ENCODE results near the gene PPP1R2. TPM values are rescaled to one million over a fixed set of nuclear protein-coding genes. Genes with fewer than 3 reads are reported as not detected.

The PPP1R2 gene
- polyA plus RNA-seq, 1 of the 3 experiments (the other 2 are of a cell fraction): 8.1 TPM

GRCh38 chr3:195555110-195555509 lies 12.0 kb upstream of the PPP1R2 start:
- H2AFZ ChIP-seq (ENCODE audit: low read depth): no peak overlapping the region
- H3K4me1 ChIP-seq (ENCODE audit: control insufficient read depth in 1 of 2, insufficient read depth in 2 of 2, low read depth in 1 of 2, low read length in 1 of 2): peaks cover 0 to 2% of the 10 kb centered on the region in 2 experiments; a peak in 1 of 4 replicates
- H3K4me2 ChIP-seq: no peak overlapping the region
- H3K9me2 ChIP-seq: no peaks in the 10 kb centered on the region
- H3F3A ChIP-seq (replicated peaks; ENCODE audit: insufficient read depth): no peaks in the 10 kb centered on the region
- H3K79me2 ChIP-seq (ENCODE audit: insufficient read depth): no peaks in the 10 kb centered on the region
- TF ChIP-seq MEF2A (IDR thresholded peaks at IDR 0.05; ENCODE audit: borderline replicate concordance, low read depth) (no peak), GABPA (IDR thresholded peaks at IDR 0.05; ENCODE audit: low read depth) (no peak), ZBTB33 (IDR thresholded peaks at IDR 0.05; ENCODE audit: borderline replicate concordance, low read depth) (no peak), FOXJ3 (CRISPR knock-in tag; IDR thresholded peaks at IDR 0.05) (no peak), USF1 (IDR thresholded peaks at IDR 0.05; ENCODE audit: borderline replicate concordance, low read depth) (no peak), TEAD4 (IDR thresholded peaks at IDR 0.05; ENCODE audit: borderline replicate concordance, insufficient read depth) (no peak), MXI1 (IDR thresholded peaks at IDR 0.05; ENCODE audit: low read depth, low read length) (no peak)
- ChIA-PET POLR2A (no interaction called here), CTCF (interaction anchor here (0.8 to 1.4 kb wide), 3 partner anchors 281 to 296 kb away, joined by 3 to 6 read pairs (median 3); partner anchors contain the start of gene XXYLT1)
- no peak overlapping the region for H3K4me3 ChIP-seq (ENCODE audit: low read depth in 2 of 2, low read length in 1 of 2)
- H3K27ac ChIP-seq (ENCODE audit: low read depth in 2 of 2, low read length in 1 of 2): no peak overlapping the region
- no peaks in the 10 kb centered on the region for H3K9me3 ChIP-seq
- no peak overlapping the region for H3K9ac ChIP-seq
- DNase-seq: no peak
- no peaks in the 10 kb centered on the region for H4K20me1 ChIP-seq (ENCODE audit: insufficient read depth)
- 61% methylated on average over 8 of the region's 8 CpGs for WGBS (ENCODE audit: low lambda C conversion rate)
- H3K36me3 ChIP-seq (replicated peaks in 1 of 2; ENCODE audit: control insufficient read depth in 1 of 2, insufficient read depth in 2 of 2, low read length in 1 of 2): no peaks in the 10 kb centered on the region
- H3K27me3 ChIP-seq (ENCODE audit: insufficient read depth): 0 out of 2 replicates have a peak, but pooled peaks cover 18% of the 10 kb centered on the region

- CTCF ChIA-PET: interaction anchor here (1.1 kb wide), 1 partner anchor 280 kb away, joined by 3 read pairs; no protein-coding TSS in a partner anchor
- H3K4me3 ChIP-seq (ENCODE audit: low read depth in 2 of 2, low read length in 1 of 2): no peak overlapping the region
- no peak for DNase-seq
- TF ChIP-seq SIN3A (IDR thresholded peaks at IDR 0.05; ENCODE audit: borderline replicate concordance, low read depth, low read length) (no peak), EP300 (IDR thresholded peaks at IDR 0.05; ENCODE audit: borderline replicate concordance in 1 of 2, low read depth in 1 of 2, low read length in 1 of 2) (no peak), ELF1 (IDR thresholded peaks at IDR 0.05) (no peak), SMC3 (IDR thresholded peaks at IDR 0.05; ENCODE audit: low read depth, low read length) (no peak), FOSL2 (IDR thresholded peaks at IDR 0.05; ENCODE audit: borderline replicate concordance, low read depth) (no peak), IRF3 (IDR thresholded peaks at IDR 0.05; ENCODE audit: low read depth, low read length) (no peak), RAD21 (IDR thresholded peaks at IDR 0.05; ENCODE audit: low read length) (no peak), MAX (IDR thresholded peaks at IDR 0.05; ENCODE audit: low read depth) (no peak), FOXJ3 (CRISPR knock-in tag; IDR thresholded peaks at IDR 0.05) (no peak), USF1 (IDR thresholded peaks at IDR 0.05; ENCODE audit: borderline replicate concordance, low read depth) (no peak), MXI1 (IDR thresholded peaks at IDR 0.05; ENCODE audit: low read depth, low read length) (no peak), ZBTB33 (IDR thresholded peaks at IDR 0.05; ENCODE audit: borderline replicate concordance, low read depth) (no peak), RCOR1 (IDR thresholded peaks at IDR 0.05; ENCODE audit: low read length) (no peak), RXRA (IDR thresholded peaks at IDR 0.05; ENCODE audit: borderline replicate concordance, low read depth) (no peak), MEF2A (IDR thresholded peaks at IDR 0.05; ENCODE audit: borderline replicate concordance, low read depth) (no peak), GATA2 (CRISPR knock-in tag; IDR thresholded peaks at IDR 0.05) (no peak), TCF12 (IDR thresholded peaks at IDR 0.05) (no peak)
Measured at GRCh38 chr3:195554458-195554857, 11.3 kb upstream of the PPP1R2 start.

More at GRCh38 chr3:195554458-195554857, 11.3 kb upstream of the PPP1R2 start:
- Histone ChIP-seq H3K4me2 (no peak overlapping the region), H3K9me3 (no peaks in the 10 kb centered on the region), H3K79me2 (ENCODE audit: insufficient read depth) (no peaks in the 10 kb centered on the region), H3K27me3 (ENCODE audit: insufficient read depth) (0 out of 2 replicates have a peak, but pooled peaks cover 18% of the 10 kb centered on the region), H3K9ac (no peak overlapping the region), H3K27ac (ENCODE audit: low read depth in 2 of 2, low read length in 1 of 2) (no peak overlapping the region), H3F3A (replicated peaks; ENCODE audit: insufficient read depth) (no peaks in the 10 kb centered on the region), H3K4me1 (ENCODE audit: control insufficient read depth in 1 of 2, insufficient read depth in 2 of 2, low read depth in 1 of 2, low read length in 1 of 2) (peaks cover 0 to 2% of the 10 kb centered on the region in 2 experiments; a peak in 1 of 4 replicates), H2AFZ (ENCODE audit: low read depth) (no peak overlapping the region), H4K20me1 (ENCODE audit: insufficient read depth) (no peaks in the 10 kb centered on the region), H3K9me2 (no peaks in the 10 kb centered on the region), H3K36me3 (replicated peaks in 1 of 2; ENCODE audit: control insufficient read depth in 1 of 2, insufficient read depth in 2 of 2, low read length in 1 of 2) (no peaks in the 10 kb centered on the region)
- 84% methylated on average over 14 of the region's 15 CpGs for WGBS (ENCODE audit: low lambda C conversion rate)
- POLR2A ChIA-PET: no interaction called here

Data from SK-N-SH (cell line).